Right lobe of liver (tissue), 4 donors: ENCODE data around the gene CACNA2D3.

Experiments used
- POLR2A ChIP-seq: fragments of 450-650 bp; IDR thresholded peaks from one replicate; pipeline ENCODE4 v1.6.1; 2017; ENCODE audit warnings: antibody characterized with exemption, mild to moderate bottlenecking
- TF ChIP-seq, protein P1 (sequence below), 4 donors: fragments of 200-600 bp in 3 of 4; fragments of 450-650 bp in 1 of 4; IDR thresholded peaks; one replicate each; pipeline versions ENCODE4 v1.5.1 to v1.8.0; 2016 to 2022; ENCODE audit warnings: antibody characterized with exemption in 4 of 4, mild to moderate bottlenecking in 2 of 4
- donor health status: DM: no; HTN: no; CAD: no.
- donor health status: DM: no; HTN: no; CAD: no.
- donor health status: DM: no; HTN: yes; CAD: no.

- TF ChIP-seq, protein P1, sequence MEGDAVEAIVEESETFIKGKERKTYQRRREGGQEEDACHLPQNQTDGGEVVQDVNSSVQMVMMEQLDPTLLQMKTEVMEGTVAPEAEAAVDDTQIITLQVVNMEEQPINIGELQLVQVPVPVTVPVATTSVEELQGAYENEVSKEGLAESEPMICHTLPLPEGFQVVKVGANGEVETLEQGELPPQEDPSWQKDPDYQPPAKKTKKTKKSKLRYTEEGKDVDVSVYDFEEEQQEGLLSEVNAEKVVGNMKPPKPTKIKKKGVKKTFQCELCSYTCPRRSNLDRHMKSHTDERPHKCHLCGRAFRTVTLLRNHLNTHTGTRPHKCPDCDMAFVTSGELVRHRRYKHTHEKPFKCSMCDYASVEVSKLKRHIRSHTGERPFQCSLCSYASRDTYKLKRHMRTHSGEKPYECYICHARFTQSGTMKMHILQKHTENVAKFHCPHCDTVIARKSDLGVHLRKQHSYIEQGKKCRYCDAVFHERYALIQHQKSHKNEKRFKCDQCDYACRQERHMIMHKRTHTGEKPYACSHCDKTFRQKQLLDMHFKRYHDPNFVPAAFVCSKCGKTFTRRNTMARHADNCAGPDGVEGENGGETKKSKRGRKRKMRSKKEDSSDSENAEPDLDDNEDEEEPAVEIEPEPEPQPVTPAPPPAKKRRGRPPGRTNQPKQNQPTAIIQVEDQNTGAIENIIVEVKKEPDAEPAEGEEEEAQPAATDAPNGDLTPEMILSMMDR (IDR thresholded peaks at IDR 0.05) = no peak
- no peak for TF ChIP-seq POLR2A
Observed at GRCh38 chr3:54556630-54557029, 434.3 kb downstream of the CACNA2D3 start.
